Measurements from ENCODE around the gene CRKL. TPM values are rescaled to one million over a fixed set of nuclear protein-coding genes. Genes with fewer than 3 reads are reported as not detected.

CRKL gene
- total RNA-seq, 2 donors from 2014 or later, result 42.1 to 45.2 TPM

DNA sequence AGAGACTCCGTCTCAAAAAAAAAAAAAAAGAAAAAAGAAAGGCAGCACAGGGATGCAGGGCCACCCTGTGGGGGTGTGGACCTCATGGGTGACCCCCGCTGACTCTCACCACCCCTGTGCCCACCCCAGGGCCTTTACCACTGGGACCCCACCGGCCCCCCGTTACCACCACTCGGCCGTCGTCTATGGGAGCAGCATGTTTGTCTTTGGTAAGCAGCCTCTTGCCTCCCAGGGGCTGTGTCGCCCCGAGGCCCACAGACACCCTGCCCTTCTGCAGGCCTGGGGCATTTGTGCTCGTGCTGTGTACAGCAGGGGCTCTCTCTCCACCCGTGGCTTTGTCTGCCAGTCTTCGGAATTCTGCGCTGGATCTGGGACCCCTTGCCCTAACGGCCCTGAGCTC is 70.2 kb downstream of the CRKL start:
- Histone ChIP-seq H3K27ac (no peak overlapping the region), H3K4me1 (ENCODE audit: control insufficient read depth in 1 of 2, low read depth in 2 of 2) (peaks cover 6 to 13% of the 10 kb centered on the region in 2 donors), H3K36me3 (peaks cover 19% of the 10 kb centered on the region), H3K9me3 (no peaks in the 10 kb centered on the region), H3K27me3 (replicated peaks; ENCODE audit: insufficient read depth) (no peaks in the 10 kb centered on the region), H3K4me3 (no peak overlapping the region)
- ATAC-seq (ENCODE audit: insufficient number of reproducible peaks, low FRiP score, low read depth) (no peak), DNase-seq (ENCODE audit: low spot score) (no peak)
- TF ChIP-seq, protein P1, sequence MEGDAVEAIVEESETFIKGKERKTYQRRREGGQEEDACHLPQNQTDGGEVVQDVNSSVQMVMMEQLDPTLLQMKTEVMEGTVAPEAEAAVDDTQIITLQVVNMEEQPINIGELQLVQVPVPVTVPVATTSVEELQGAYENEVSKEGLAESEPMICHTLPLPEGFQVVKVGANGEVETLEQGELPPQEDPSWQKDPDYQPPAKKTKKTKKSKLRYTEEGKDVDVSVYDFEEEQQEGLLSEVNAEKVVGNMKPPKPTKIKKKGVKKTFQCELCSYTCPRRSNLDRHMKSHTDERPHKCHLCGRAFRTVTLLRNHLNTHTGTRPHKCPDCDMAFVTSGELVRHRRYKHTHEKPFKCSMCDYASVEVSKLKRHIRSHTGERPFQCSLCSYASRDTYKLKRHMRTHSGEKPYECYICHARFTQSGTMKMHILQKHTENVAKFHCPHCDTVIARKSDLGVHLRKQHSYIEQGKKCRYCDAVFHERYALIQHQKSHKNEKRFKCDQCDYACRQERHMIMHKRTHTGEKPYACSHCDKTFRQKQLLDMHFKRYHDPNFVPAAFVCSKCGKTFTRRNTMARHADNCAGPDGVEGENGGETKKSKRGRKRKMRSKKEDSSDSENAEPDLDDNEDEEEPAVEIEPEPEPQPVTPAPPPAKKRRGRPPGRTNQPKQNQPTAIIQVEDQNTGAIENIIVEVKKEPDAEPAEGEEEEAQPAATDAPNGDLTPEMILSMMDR (IDR thresholded peaks at IDR 0.05), result no peak

DNA sequence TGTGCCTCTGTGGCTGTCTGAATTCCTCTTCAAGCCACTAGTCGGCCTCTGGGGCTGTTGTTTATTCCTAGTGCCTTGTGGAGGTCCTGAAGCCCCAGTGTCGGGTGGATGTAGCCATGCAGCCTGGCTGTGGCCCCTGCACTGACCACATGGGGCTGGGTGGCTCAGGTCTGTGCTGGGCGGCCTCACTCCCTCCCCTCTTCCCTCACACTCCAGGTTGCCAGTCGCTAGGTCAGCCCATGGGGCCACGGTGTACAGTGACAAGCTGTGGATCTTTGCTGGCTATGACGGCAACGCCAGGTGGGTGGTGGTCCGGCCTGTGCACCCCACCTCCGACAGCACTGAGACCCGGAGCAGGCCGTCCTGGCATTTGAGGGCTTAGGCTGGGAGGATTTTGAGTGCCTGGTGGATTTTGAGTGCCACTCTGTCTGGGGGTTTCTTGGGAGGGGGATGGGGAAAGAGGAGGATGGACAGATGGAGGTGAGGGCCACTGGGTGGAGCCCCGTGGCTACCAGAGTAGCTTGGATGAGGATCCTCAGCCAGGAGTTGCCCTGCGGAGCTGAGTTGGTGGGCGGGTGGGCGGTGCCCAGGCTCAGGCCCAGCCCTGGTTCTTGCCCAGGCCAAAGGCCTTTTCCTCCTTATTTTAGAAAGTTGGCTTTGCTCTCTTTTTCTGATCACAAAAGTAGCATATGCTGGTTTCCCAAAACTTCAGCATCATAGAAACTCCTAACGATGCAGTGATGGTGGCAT is 71.5 kb downstream of the CRKL start:
- DNase-seq (ENCODE audit: low spot score) (no peak), ATAC-seq (ENCODE audit: insufficient number of reproducible peaks, low FRiP score, low read depth) (no peak)
- Histone ChIP-seq H3K27ac (no peak overlapping the region), H3K4me3 (no peak overlapping the region), H3K36me3 (peaks cover 28% of the 10 kb centered on the region), H3K4me1 (ENCODE audit: control insufficient read depth in 1 of 2, low read depth in 2 of 2) (peaks cover 0 to 1% of the 10 kb centered on the region in 2 donors), H3K9me3 (no peaks in the 10 kb centered on the region), H3K27me3 (replicated peaks; ENCODE audit: insufficient read depth) (no peaks in the 10 kb centered on the region)
- TF ChIP-seq, protein P1 (IDR thresholded peaks at IDR 0.05), result no peak

DNA sequence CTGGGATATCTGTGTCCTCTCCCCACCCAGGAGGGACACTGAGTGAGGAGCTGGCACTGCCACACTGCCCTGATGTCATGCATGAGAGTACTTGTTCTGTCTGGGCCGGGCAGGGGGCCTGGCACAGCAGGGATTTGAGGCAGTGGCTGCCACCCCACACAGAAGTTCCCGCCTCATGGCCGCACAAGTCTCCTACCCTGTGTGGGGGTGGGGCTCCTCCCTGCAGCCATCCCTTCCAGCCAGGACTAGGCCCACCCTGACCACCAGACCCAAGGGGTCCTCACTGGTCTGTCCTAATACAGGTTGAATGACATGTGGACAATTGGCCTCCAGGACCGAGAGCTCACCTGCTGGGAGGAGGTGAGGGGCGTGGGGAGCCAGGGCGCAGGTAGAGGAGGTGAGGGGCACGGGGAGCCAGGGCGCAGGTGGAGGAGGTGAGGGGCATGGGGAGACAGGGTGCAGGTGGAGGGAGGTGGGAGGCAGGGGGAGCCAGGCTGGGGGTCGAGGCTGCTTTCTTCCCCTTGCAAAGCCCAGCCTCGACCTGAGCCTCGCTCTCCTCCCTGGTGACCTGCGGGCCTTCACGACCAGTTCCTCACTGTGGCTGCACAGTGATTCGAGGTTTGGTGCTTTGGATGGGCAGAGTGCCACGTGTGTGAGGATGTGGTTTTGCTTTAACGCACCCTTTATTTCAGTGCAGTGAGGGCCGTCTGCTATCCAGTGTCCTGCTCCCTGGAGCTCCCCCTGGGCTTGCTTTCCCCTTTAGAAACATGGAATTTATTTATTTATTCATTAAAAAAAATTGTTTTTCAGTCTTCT is 72.3 kb downstream of the CRKL start:
- TF ChIP-seq, protein P1 (IDR thresholded peaks at IDR 0.05), result no peak
- peaks cover 33% of the 10 kb centered on the region for H3K36me3 ChIP-seq
- DNase-seq (ENCODE audit: low spot score) (no peak), ATAC-seq (ENCODE audit: insufficient number of reproducible peaks, low FRiP score, low read depth) (no peak)
- no peaks in the 10 kb centered on the region for H3K4me1 ChIP-seq (ENCODE audit: control insufficient read depth in 1 of 2, low read depth in 2 of 2)
- H3K27ac ChIP-seq, result no peak overlapping the region
- no peak overlapping the region for H3K4me3 ChIP-seq
- no peaks in the 10 kb centered on the region for H3K27me3 ChIP-seq (replicated peaks; ENCODE audit: insufficient read depth)
- no peaks in the 10 kb centered on the region for H3K9me3 ChIP-seq

DNA sequence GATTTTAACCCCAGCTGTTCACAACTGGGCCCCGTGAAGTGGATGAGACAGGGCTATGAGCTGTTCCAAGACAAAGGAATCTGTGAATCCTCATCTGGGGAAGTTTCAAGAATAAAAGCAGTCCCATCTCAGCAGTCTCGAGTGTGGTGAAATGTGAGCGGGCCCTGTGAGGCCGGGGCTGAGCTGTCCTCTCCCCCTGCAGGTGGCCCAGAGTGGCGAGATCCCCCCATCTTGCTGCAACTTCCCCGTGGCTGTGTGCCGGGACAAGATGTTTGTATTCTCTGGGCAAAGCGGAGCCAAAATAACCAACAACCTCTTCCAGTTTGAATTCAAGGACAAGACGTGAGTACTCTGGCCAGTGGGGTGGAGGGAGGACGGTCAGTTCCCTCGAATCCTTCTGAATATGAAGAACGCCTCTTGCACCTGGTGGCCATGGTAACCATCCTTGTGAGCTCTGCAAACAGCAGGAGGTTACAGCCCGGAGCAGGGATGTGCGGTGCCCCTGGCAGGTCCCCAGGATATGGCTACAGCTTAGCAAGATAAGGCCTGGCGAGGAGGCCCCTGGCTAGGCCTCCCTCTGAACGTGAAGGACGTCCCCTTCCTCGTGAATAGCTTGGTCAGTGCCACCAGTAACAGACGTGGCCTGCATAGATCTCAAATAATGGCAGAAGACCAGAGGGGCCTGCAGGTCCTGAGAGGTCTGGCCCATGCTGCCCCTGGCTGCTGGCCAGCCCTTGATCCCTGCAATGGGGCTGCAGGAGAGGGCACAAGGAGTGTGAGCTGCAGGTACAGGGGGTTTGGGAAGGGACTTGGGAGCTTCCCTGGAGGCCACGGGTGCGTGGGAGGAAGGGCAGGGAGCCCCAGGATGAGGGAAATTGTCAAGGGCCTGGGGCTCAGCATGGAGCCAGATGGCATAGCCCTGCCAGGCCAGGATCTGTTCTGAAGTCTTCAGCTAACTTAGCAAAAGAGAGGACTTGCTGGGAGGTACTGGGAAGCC is 73.3 kb downstream of the CRKL start:
- ATAC-seq (ENCODE audit: insufficient number of reproducible peaks, low FRiP score, low read depth) (no peak), DNase-seq (ENCODE audit: low spot score) (no peak)
- TF ChIP-seq, protein P1 (IDR thresholded peaks at IDR 0.05), result no peak
- Histone ChIP-seq H3K27ac (no peak overlapping the region), H3K36me3 (peaks cover 39% of the 10 kb centered on the region), H3K9me3 (no peaks in the 10 kb centered on the region), H3K4me1 (ENCODE audit: control insufficient read depth in 1 of 2, low read depth in 2 of 2) (no peaks in the 10 kb centered on the region), H3K4me3 (no peak overlapping the region), H3K27me3 (replicated peaks; ENCODE audit: insufficient read depth) (no peaks in the 10 kb centered on the region)
